NCI-H526 treated with DMSO at 0.1 percent for 48 hours (cell line): Measurements from ENCODE around the gene ARHGEF17.

Experiments
- DNase-seq: peaks from one replicate; lab custom pipeline; 2025; lab: John Stamatoyannopoulos, UW

Gene ARHGEF17

DNA sequence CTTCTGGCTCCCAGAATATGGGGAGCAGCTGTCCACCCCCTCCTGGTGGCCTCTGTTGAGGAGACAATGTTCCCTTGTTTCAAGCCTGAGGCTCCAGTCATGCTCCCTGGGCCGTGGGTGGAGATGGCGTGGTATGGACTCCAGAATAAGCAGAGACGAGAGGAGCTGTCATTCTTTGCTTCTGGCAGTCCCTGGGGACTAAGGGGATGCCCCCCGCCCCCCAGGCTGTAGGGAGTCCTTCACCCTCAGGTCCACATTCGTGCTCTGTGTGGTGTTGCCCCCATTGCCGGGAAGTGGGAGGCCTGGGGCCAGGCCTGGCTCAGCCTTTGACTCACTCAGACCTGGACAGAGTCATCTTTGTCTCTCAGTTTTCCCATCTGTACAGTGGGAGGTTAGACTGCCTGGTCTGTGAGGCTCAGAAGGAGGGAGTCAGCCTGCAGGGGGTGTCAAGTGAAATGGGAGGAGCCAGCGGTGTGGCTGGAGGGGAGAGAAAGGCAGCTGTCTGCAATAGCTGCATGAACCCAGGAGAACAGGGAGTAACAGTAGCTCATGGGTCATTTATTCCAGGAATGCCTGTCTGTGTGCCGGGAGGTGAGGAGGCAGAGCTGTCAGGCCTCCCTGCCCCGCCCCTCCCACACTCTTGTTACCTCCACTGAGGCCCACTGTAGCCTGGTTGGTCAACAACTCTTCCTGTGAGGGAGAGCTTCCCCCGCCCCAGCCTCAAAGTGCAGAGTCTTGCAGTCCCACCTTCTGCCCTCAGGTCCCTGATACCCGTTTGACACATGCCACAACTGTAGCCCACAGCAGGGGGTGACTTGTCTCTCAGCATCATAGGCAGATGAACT is 6.3 kb downstream of the ARHGEF17 start:
- DNase-seq: no peak

DNA sequence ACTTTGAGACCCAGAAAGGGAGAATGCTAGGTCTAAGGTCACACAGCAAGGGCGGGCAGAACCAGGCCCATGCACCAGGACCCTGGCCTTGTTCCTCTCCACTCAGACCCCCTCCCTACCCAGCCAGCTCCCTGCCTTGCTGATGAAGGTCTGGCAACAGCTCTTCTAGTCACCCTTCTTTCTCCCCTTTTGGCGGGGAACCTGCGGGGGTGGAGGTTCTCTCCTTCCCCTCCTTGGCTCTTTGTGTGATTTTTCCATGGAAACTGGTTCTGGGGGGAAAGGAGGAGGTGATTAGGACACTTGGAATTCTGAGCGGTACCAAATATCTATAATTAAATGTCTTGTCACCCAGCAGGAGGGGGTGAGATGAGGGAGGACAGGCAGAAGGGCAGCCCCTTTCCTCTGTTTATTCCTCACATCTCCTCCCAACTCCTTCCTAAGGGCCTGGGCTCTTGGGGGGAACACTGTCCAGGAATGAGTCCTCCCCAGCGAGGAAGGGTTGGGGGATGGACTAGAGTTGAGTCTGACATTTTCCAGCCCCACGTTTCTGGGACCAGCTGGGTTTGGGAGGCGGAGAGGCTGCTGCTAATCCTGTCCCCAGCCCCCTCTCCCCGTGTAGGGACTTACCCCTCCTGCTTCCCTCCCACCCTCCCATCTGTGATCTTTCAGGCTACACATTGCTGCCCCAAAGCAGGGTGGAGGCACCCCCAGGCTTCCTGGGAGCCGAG is 7.4 kb downstream of the ARHGEF17 start:
- DNase-seq: no peak

DNA sequence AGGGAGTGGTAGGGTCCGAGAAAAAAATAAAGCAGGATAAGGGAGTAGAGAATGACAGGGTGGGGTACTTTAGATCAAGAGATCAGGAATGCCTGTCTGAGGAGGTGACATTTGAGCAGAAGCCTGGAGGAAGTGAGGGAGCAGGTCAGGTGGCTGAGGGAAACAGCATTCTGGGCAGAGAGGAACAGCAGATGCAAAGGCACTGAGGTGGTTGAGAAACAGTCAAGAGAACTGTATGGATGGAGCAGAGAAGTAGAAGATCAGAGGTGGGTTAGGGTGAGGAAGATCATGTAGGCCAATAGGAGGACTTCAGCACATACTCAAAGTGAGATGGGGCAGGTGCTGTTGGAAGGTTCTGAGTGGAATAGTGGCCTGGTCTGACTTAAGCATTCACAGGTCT is 8.3 kb downstream of the ARHGEF17 start:
- no peak for DNase-seq

DNA sequence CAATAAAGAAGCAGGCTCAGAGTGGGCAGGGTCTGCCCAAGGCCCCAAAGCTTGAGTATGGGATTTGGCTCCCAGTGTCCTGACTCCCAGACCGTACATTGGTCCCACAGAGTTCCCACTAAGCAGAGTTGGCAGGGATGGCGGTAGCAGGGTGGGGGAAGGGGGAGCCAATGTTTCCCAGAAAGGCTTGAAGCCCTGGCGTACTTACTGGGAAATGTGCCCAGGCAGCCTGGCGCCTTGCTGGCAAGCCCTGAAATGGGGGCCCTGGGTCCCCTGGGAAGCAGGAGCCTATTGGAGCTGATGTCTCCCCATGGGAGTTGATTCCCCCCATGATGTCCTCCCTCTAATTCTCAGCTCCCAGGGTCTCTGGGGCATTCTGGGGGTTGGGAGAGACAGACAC is 9.3 kb downstream of the ARHGEF17 start:
- no peak for DNase-seq

DNA sequence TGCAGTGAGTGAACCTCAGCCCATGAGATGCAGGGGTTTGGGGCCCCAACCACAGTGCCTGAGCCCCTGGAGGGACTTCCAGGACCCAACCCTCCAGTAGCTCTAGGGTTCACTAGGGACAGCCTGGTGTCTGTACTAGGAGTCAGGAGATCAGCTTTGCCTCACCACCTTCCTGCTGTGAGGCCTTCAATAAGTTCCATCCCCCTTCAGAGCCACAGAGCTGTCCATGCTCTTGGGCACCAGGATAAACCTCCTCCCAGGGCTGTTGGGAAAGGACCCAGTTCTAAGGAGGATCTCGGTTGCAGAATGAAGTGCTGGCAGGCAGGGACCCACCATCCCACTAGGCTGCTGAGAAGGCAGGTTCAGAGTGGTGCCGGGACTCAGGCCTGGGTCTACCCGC is 9.7 kb downstream of the ARHGEF17 start:
- DNase-seq: no peak

GRCh38 chr11:73318501-73319011 is 10.5 kb downstream of the ARHGEF17 start:
- DNase-seq: no peak

DNA sequence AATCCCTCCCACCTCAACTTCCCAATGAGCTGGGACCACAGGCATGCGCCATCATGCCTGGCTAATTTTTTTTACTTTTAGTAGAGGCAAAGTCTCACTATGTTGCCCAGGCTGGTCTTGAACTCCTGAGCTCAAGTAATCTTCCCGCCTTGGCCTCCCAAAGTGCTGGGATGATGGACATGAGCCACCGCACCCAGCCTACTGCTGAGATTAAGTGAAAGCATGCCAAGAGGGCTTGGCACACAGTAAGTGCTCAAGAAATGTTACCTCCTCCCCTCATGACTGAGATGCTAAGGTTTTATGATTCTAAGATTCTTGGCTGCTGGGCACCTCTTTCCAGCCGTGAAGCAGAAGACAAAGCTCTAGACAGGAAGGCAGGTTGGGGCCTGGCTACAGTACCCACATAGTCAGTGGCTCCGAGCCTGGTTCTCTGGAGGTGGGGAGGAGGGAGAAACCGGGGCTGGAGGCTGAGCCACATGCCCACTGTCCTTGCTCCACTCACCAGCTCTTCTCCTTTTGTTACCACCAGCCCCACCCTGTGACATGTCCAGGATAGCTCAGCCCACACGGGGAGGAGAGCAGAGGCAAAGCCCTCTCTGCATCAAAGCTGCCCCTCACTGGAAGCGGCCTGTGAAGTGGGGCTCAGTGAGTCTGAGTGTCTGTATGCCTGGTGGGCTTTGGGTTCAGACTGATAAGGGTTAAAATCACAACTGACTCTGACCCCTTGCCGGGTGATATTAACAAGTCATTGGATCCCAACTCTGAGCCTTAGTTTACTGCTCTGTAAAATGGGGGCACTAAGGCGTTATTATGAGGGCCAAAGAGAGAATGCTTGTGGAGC is 12.9 kb downstream of the ARHGEF17 start:
- DNase-seq: no peak

DNA sequence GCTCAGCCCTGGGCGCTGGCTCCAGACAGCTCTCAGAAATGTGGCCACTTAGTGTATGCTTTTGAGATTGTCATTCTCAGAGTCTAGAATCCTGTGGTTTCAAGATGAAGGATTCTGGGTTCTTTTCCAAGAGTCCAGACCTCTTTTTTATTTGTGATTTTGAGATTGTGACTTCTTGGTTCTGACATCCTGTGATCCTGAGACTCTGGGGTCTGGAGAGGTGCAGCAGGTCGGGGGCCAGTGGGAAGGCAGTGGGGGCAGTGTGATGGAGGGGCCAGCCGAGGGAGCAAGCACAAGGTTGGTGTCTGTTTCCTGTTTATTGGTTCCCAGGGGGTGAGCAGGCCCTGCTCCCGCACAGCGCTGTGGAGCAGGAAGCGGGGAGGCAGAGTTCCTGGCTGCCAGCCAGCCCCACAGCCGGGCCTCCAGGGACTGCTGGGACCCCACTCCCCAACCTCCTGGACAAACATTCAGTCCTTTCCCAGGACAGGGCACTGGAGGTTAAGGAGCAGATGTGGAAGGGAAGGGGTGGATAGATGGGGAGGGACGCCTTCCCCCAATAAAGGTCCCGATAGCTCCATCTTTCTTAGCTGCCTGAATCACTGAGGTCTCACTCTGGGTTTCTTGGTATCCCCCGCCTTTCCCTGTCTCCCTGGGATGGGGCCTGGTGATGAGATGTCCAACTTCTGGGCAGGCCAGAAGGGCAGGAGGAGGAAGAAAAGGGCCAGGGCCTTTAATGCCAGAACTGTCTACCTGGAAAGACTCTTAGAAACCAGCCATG is 13.7 kb downstream of the ARHGEF17 start:
- DNase-seq: no peak

- DNase-seq: no peak
These were observed 14.6 kb downstream of the ARHGEF17 start for GRCh38 chr11:73322382-73323306.

DNA sequence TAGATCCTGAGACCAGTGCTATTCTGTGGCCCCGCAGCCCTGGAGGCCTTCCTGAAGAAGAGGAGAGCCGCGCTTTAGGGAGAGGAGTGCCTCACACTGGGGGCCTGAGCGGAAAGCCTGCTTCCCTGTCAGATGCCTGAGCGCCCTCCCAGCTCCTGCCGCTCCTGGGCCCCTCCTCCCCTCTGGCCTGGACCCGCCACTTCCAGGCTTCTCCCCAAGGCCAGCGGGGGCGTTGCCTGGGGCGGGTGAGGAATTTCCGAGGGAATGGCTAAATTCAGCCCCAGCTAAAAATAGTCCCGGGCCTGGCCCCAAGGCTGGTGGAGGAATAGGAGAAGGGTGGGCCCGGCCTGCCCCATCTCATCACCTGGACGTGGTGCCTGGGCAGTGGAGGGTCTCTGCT is 15.4 kb downstream of the ARHGEF17 start:
- no peak for DNase-seq

GRCh38 chr11:73324116-73324515 is 16.0 kb downstream of the ARHGEF17 start:
- no peak for DNase-seq

DNA sequence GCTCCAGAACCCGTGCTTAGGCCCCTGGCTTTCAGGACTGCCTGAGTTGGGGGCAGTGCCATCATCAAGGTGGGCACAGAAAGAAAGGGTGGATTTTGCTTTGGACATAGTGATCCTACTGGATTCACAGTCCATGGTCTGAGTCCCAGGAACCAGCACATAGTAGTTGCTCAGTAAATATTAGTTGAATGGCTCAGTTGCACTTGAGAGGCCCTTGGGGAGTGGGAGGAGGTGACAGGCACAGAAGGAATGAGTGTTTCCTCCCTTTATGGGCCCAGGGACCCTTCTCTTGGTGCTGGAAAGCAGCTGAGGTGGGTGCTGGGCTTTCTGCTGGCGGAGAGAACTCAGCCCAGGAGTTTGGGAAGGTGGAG is 16.6 kb downstream of the ARHGEF17 start:
- no peak for DNase-seq

DNA sequence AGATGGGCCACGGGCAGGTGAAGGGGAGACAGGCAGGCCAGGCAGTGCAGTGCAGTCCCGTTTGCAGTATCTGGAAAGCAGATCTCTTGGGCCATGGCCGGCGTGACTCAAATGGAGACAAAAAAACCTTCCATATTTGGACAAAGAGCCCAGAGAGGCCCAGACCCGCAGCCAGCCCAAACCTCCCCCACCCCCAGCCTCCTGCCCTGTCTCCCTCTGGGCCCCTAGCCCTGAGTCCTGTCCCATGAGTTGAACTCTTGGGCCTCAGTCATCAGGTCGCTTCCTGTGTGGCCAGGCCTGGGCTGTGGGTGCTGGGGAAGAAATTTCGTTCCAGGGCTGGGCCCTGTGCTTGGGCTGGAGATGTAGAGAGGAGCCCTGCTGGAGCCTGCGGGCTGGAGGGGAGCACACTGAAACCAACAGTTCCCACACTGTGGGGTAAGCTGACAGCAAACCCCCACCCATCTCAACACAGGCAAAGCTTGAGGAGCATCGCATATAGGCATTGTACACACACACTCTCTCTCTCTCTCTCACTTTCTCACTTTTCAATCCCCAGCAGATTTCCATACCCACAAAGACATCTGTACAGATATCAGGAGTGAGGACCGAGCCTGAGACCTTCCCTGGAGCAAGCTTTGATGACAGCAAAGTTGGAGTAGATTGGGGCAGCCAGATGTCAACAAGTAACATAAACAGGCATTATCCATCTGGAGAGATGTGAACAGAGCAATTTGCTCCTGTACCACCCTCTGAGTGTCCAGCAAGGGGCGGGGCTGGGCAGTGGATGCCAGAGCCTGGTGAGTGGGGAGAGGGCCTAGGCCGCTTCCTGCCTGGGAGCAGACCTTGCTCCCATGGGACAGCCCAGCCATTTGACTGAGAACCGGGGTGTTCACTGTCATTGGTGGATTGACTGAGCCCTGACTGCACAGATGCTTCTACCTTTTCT is 17.2 kb downstream of the ARHGEF17 start:
- no peak for DNase-seq

DNA sequence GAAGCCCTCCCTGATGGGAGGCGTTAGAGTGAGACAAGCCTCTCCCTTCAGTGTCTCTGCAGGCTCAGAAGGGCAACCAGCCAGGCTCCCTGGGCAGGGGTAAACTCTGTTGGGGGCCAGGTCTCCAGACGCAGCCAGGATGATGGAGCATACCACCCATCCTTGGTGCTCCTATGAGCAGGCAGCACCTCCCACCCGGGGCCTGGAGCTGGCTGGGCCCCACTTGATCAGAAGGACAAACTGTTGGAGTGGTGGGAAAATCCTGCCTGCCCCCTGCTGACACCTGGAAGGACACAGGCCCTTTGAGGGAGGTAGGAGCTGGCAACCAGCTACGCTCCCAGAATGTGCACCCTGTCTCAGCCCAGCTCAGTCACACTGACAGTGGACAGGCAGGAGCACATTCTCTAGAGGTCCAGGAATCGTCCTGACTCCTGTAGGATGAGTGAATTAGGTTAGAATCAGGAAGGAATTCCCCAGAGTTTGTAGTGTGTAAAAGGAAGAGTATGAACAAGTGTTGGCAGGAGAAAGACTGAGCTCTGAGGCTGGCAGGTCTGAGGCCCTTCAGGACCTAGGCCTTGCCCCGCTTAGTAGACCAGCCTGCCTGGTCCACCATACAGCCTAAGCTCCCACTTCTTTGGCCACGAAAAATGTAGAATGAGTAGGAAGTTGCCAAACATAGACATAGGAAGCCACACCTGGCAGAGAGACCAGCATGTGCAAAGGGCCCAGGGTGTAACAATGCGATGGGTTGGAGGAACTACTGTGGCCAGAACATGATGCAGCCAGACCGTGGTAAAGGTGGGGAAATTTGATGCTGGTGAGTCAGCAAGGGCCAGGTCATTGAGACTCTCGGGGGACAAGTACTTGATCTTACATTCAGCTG is 19.1 kb downstream of the ARHGEF17 start:
- no peak for DNase-seq

DNA sequence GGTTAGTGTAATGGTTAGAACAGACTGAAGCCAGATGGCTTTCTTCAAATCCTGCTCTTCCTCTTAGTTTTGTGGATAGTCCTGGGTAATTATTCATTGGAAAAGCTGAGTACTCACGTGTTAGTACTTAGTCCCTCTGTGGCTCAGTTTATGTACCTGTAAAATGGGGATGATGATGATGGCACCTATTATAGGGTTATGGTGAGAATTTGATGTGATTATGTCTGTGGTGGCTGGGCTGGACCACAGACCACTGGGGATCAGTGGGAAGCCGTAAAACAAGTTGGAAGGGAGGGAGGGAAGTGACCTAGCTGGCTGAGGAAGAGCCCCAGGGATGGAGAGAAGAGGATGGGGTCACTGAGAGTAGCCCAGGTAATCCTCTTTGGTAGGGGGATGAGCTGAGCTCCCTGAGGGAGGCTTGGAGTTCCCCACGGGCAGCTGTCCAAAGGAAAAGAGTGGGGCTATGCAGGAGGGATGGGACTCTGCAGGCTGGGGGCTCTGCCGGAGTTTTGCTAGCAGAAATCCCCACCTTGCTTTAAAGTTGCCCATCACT is 19.8 kb downstream of the ARHGEF17 start:
- DNase-seq: no peak

GRCh38 chr11:73330569-73331093 is 22.6 kb downstream of the ARHGEF17 start:
- DNase-seq: no peak

DNA sequence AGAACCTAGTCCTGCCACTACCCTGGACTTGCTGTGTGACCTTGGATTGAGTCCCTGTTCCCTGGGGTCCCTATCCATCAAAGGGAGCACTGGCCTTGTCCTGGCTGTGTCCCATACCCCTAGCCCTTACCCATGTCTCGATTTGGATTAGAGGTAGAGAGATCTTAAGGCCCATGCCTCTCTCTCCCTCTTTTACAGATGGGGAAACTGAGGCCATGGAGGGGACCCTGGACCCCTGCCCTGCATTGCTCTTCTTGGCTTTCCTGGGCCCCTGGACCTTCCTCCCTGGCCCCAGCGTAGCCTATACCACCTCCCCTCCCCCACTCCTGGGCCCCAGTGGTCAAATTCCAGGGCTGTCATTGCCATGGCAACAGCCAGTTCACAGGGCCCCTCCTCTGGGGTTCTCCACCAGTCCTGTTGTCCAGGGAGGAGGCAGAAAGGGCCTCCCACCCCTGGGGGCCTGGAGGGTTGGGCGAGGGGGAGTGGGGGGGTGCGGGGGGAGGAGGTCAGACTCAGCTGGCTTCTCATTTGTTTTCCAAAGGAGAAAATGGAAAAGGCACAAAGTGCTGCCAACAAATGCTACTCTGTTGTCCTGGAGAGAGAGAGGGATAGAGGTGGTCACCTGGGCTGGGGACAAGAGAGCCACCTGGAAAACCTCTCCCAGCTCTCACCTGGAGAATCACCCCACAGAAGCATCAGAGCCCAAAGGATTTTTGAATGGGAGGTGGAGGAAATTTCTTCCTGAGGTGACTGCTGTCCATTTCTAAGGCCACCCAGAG is 23.3 kb downstream of the ARHGEF17 start:
- DNase-seq: no peak
